Activated CD8-positive, alpha-beta memory T cell treated with anti-CD3 and anti-CD28 coated beads for 1 hour (primary cell): ENCODE measurements around the gene MTFR1L.

ENCODE experiments used
- DNase-seq, 2 donors: peaks; one replicate each; pipeline ENCODE4 v3.0.0-alpha.2; 2020; ENCODE audit warnings: low read depth in 1 of 2; ENCODE audit errors: extremely low read depth in 1 of 2

The MTFR1L gene

DNA sequence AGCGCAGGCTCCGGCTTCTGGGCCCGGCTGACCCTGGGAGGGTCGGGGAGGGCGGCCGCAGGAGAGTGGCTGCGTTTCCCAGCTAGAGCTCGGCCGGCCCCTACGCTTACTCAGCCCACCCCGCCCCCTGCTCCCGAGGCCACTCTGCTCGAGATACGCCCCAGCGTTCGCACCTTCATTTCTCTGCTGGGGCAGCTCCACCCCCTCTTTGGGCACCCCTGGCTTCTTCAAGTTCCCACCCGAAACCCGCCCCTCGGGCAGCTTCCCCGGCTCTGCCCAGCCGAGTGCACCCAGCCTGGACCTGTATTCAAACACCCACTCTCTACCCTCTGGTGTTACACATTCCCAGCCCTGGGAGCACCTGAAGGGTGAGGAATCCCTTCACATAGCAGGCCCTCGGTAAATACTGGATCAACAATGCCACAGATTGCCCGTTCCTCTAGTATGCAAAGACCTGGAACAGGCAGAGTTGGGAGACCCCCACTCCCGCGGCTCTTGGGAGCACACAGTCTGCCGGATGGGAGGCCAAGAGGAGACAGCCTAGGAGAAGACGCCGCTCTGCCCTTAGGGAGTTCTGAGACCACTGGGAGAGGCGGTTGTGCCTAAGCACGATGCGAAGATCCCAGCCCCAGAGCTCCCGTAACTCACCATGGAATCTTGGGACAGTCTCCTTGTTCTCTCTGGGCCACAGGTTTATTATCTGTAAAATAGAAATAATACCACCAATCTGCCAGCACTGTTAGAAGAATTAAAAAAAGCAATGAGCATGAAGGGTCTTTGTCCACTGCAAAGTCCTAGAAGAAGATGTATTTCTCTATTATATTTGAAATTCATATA is 56.3 kb downstream of the MTFR1L start:
- DNase-seq = peak in 1 of 2 donors; percentile 8

DNA sequence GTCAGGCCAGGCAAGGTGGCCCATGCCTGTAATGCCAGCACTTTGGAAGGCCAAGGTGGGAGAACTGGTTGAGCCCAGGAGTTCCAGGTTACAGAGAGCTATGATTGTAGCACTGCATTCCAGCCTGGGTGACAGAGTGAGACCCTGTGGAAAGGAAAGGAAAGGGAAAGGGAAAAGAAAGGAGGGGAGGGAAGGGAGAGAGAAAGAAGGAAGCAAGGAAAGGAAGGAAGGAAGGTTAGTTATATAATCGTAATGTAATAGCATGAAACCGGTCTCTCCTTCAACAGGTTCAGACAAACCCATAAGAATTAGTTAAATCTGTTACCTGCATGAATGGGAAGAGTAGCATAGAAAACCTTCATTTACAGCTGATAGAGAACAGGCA is 56.9 kb downstream of the MTFR1L start:
- no peak for DNase-seq

DNA sequence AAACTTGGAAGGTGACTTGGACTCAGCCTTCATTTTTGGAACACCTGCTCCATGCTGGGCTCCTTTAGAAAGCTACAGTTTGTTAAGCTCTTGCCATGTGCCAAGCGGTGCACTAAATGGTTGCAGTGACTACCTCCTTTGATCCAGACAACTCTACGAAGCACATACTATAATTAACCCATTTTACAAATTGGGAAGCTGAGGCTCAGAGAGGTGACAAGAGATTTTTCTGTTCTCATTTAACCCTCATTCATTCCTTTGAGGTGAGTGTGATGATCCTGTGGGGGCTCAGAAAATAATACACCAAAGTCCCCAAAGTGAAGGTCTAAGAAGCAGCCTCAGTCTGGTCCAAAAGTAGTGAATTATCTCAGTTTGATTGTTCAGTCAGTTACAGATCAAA is 57.4 kb downstream of the MTFR1L start:
- no peak for DNase-seq

DNA sequence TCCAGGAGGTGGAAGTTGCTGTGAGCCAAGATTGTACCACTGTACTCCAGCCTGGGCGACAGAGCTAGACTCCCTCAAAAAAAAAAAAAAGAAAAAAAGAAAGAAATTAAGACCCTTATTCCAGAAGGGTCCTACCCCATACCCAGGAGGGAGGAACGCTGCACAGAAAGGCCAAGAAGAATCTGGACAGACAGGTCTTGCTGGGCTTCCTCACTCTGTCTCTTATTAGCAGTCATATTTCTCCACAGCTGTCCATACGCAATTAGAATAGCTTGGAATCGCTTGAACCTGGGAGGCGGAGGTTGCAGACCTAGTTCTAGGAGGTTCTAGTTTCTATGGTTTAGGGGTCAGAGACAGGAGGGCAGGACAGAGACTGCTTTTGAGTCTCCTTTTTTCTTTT is 58.9 kb downstream of the MTFR1L start:
- no peak for DNase-seq

DNA sequence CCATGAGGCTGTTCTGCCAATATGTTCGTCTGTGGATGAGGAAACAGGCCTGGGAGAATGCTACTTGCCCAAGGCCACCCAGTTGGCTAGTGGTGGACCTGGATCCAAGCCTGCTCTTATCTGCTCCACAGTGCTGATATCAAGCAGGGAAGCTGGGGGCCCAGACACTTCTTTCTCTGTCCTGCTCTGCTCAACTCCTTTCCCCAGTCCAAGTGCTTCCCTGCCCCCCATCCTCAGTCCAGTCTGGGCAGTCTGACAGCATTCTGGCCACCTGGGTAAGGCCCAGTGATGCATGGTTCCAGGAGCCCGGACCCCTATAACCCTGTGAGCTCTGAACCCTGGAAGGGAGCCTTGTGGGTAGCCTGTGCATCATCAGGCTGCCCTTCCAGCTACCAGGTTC is 59.9 kb downstream of the MTFR1L start:
- DNase-seq = no peak

DNA sequence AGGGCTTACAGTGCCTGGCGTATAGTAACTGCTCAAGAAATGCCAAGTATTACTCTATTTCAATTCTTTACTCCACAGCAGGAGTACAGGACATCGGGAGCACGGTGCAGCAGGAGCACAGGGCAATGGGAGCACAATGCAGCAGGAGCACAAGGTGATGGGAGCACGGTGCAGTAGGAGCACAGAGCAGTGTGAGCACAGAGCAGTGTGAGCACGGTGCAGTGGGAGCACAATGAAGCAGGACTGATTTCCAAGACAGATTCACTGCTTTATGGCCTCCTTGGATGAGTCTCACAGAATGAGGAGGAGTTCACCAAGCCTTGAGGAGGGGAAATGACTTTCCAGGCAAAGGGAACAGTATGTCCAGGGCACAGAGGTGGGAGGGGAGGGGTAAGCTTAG is 60.8 kb downstream of the MTFR1L start:
- no peak for DNase-seq

DNA sequence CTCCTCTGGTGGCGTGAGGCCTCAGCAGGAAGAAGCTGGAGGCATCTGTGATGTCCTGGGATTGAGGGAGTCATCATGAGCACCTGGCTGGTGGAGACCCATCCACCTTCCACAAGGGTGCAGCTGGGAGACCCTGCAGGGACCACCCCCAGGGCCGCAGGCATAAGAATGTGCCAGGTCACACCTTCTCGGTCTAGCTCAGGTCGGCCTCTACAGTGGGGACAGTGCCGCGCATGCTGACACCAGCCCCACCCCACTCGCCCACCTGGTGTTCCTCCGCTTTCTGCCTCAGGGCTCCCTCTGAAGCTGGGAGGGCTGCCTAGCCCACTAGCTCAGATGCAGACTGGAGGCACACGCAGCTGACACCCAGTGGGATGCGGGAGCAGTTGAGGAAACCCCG is 61.5 kb downstream of the MTFR1L start:
- DNase-seq = no peak
